GM23338 (cell line): Measurements from ENCODE around the gene FOXP1. TPM values are rescaled to one million over a fixed set of nuclear protein-coding genes. Genes with fewer than 3 reads are reported as not detected.

Experiments
- ATAC-seq: fragments of 200-7000 bp; cut with Tn5 transposase; 3 replicates; pipeline ENCODE4 v1.9.1; 2020
- DNase-seq: peaks from one replicate; pipeline ENCODE4 v3.0.0-alpha.2; 2015; ENCODE audit warnings: low spot score
- H2AFZ ChIP-seq: fragments of 200-600 bp; sonication (generic); 2 replicates; pipeline ENCODE4 v1.8.0; 2016; ENCODE audit warnings: antibody characterized with exemption, mild to moderate bottlenecking, moderate library complexity
- H3F3A ChIP-seq: fragments of 200-600 bp; sonication (generic); replicated peaks from 2 replicates; pipeline ENCODE4 v1.8.0; 2017; ENCODE audit warnings: antibody characterized with exemption, mixed run types, low read depth
- H3K27ac ChIP-seq: fragments of 200-600 bp; sonication (generic); 2 replicates; pipeline ENCODE4 v1.6.1; 2016; ENCODE audit warnings: low read depth
- H3K27me3 ChIP-seq: fragments of 200-600 bp; sonication (generic); 2 replicates; pipeline ENCODE4 v1.8.0; 2016; ENCODE audit warnings: mild to moderate bottlenecking, mixed run types, moderate library complexity; ENCODE audit not compliant: insufficient read depth
- H3K36me3 ChIP-seq: fragments of 200-600 bp; sonication (generic); 2 replicates; pipeline ENCODE4 v1.8.0; 2016; ENCODE audit warnings: mild to moderate bottlenecking; ENCODE audit not compliant: insufficient read depth
- H3K4me1 ChIP-seq: fragments of 200-600 bp; sonication (generic); 2 replicates; pipeline ENCODE4 v1.8.0; 2016; ENCODE audit warnings: mild to moderate bottlenecking, moderate library complexity; ENCODE audit not compliant: insufficient read depth
- H3K4me2 ChIP-seq: fragments of 200-600 bp; sonication (generic); 2 replicates; pipeline ENCODE4 v1.7.1; 2017; ENCODE audit warnings: mixed run types
- H3K4me3 ChIP-seq: fragments of 200-600 bp; sonication (generic); 2 replicates; pipeline ENCODE4 v1.6.1; 2016; ENCODE audit warnings: mixed run types
- H3K79me2 ChIP-seq: fragments of 200-600 bp; sonication (generic); replicated peaks from 2 replicates; pipeline ENCODE4 v1.8.0; 2017; ENCODE audit warnings: mild to moderate bottlenecking; ENCODE audit not compliant: insufficient read depth
- H3K9me2 ChIP-seq: fragments of 200-600 bp; sonication (generic); 2 replicates; pipeline ENCODE4 v1.8.0; 2017; ENCODE audit not compliant: insufficient read depth
- H4K20me1 ChIP-seq: fragments of 200-600 bp; sonication (generic); replicated peaks from 2 replicates; pipeline ENCODE4 v1.8.0; 2017; ENCODE audit warnings: mild to moderate bottlenecking; ENCODE audit not compliant: insufficient read depth
- H3K27ac Mint-ChIP-seq: 2 replicates; pipeline ENCODE4 v1.8.0; 2020; ENCODE audit warnings: inconsistent platforms, mild to moderate bottlenecking, moderate library complexity, mixed read lengths
- H3K27me3 Mint-ChIP-seq: 3 replicates; pipeline ENCODE4 v1.8.0; 2022; ENCODE audit warnings: low read depth, mild to moderate bottlenecking, moderate library complexity, mixed read lengths, inconsistent platforms; ENCODE audit not compliant: insufficient read depth, poor library complexity
- H3K36me3 Mint-ChIP-seq: 3 replicates; pipeline ENCODE4 v1.8.0; 2021; ENCODE audit warnings: low read depth, mild to moderate bottlenecking, inconsistent platforms, moderate library complexity, mixed read lengths
- H3K4me1 Mint-ChIP-seq: 3 replicates; pipeline ENCODE4 v1.8.0; 2020; ENCODE audit warnings: mild to moderate bottlenecking, inconsistent platforms, mixed read lengths
- H3K4me3 Mint-ChIP-seq: 3 replicates; pipeline ENCODE4 v1.8.0; 2021; ENCODE audit warnings: moderate library complexity, mild to moderate bottlenecking, inconsistent platforms, mixed read lengths
- H3K9me3 Mint-ChIP-seq: 3 replicates; pipeline ENCODE4 v1.8.0; 2020; ENCODE audit warnings: moderate library complexity, mild to moderate bottlenecking, inconsistent platforms, mixed read lengths
- CREB1 ChIP-seq: fragments of 250-450 bp; sonication (Bioruptor Pico); IDR thresholded peaks from 2 replicates; pipeline ENCODE4 v1.5.0; 2020; ENCODE audit warnings: low read depth, mild to moderate bottlenecking, moderate library complexity
- ETS1 ChIP-seq: IDR thresholded peaks from 2 replicates; pipeline ENCODE4 v1.6.1; 2016; ENCODE audit warnings: antibody characterized with exemption
- EZH2phosphoT487 ChIP-seq: fragments of 200-600 bp; sonication (generic); IDR thresholded peaks from one replicate; pipeline ENCODE4 v1.8.1; 2018; ENCODE audit warnings: antibody characterized with exemption; ENCODE audit not compliant: unreplicated experiment
- JUNB ChIP-seq: IDR thresholded peaks from one replicate; pipeline ENCODE4 v1.6.1; 2016; ENCODE audit warnings: antibody characterized with exemption; ENCODE audit not compliant: unreplicated experiment
- REST ChIP-seq: IDR thresholded peaks from one replicate; pipeline ENCODE4 v1.6.1; 2018; ENCODE audit warnings: antibody characterized with exemption; ENCODE audit not compliant: unreplicated experiment
- STAT1 ChIP-seq: IDR thresholded peaks from one replicate; pipeline ENCODE4 v1.6.1; 2016; ENCODE audit warnings: antibody characterized with exemption; ENCODE audit not compliant: unreplicated experiment
- ZNF114 ChIP-seq: fragments of 250-450 bp; sonication (Bioruptor Pico); IDR thresholded peaks from 2 replicates; pipeline ENCODE4 v1.5.0; 2020; ENCODE audit warnings: mild to moderate bottlenecking, moderate library complexity
- ZNF331 ChIP-seq: fragments of 250-450 bp; sonication (Bioruptor Pico); IDR thresholded peaks from 2 replicates; pipeline ENCODE4 v1.5.0; 2020; ENCODE audit warnings: low read depth, mild to moderate bottlenecking, moderate library complexity
- polyA plus RNA-seq: library from polyadenylated mRNA; unstranded; fragments of >200 nt; fragmentation: Nextera tagmentation; extraction: Ambion mirVana; gene quantifications from 2 replicates; pipeline ENCODE4 v1.2.1, GENCODE V29; 2016
- total RNA-seq: library from RNA; depleted of rRNA; stranded (reverse); fragments of >200 nt; shearing (Covaris generic); gene quantifications from 2 replicates; pipeline ENCODE4 v1.2.3, GENCODE V29; 2014
- TF ChIP-seq, protein P1 (sequence below): fragments of 250-450 bp; sonication (Bioruptor Pico); IDR thresholded peaks from 2 replicates; pipeline ENCODE4 v1.5.0; 2020; ENCODE audit warnings: mild to moderate bottlenecking, moderate library complexity

Gene FOXP1
- total and polyA plus RNA-seq, 2 experiments from 2014 or later, result 32.9 to 35.5 TPM

- H3K27me3 ChIP-seq, result no peaks in the 10 kb centered on the region
- no peaks in the 10 kb centered on the region for H3K36me3 Mint-ChIP-seq
- no peaks in the 10 kb centered on the region for H4K20me1 ChIP-seq
- no peak overlapping the region for H2AFZ ChIP-seq
- H3K4me1 ChIP-seq, result peaks cover 37% of the 10 kb centered on the region
- peaks cover 57% of the 10 kb centered on the region for H3K4me1 Mint-ChIP-seq
- 0 out of 2 replicates have a peak, but pooled peaks cover 8% of the 10 kb centered on the region for H3K79me2 ChIP-seq
- H3K9me3 Mint-ChIP-seq, result no peaks in the 10 kb centered on the region
- H3K9me2 ChIP-seq, result no peaks in the 10 kb centered on the region
- peaks cover 12% of the 10 kb centered on the region for H3K27me3 Mint-ChIP-seq
- no peaks in the 10 kb centered on the region for H3F3A ChIP-seq
- no peak overlapping the region for H3K4me3 Mint-ChIP-seq
- H3K27ac Mint-ChIP-seq, result no peak overlapping the region
- peak overlapping the region; percentile 29; the same call in 1 of the 2 replicates for H3K27ac ChIP-seq
- no peaks in the 10 kb centered on the region for H3K36me3 ChIP-seq
- H3K4me2 ChIP-seq, result no peak overlapping the region
- TF ChIP-seq ZNF331 (CRISPR knock-in tag), result no peak
- no peak for TF ChIP-seq EZH2phosphoT487
- no peak for TF ChIP-seq CREB1 (CRISPR knock-in tag)
- no peak for TF ChIP-seq ETS1
- no peak for TF ChIP-seq REST
- TF ChIP-seq ZNF114 (CRISPR knock-in tag), result no peak
- TF ChIP-seq JUNB, result no peak
- TF ChIP-seq, protein P1, sequence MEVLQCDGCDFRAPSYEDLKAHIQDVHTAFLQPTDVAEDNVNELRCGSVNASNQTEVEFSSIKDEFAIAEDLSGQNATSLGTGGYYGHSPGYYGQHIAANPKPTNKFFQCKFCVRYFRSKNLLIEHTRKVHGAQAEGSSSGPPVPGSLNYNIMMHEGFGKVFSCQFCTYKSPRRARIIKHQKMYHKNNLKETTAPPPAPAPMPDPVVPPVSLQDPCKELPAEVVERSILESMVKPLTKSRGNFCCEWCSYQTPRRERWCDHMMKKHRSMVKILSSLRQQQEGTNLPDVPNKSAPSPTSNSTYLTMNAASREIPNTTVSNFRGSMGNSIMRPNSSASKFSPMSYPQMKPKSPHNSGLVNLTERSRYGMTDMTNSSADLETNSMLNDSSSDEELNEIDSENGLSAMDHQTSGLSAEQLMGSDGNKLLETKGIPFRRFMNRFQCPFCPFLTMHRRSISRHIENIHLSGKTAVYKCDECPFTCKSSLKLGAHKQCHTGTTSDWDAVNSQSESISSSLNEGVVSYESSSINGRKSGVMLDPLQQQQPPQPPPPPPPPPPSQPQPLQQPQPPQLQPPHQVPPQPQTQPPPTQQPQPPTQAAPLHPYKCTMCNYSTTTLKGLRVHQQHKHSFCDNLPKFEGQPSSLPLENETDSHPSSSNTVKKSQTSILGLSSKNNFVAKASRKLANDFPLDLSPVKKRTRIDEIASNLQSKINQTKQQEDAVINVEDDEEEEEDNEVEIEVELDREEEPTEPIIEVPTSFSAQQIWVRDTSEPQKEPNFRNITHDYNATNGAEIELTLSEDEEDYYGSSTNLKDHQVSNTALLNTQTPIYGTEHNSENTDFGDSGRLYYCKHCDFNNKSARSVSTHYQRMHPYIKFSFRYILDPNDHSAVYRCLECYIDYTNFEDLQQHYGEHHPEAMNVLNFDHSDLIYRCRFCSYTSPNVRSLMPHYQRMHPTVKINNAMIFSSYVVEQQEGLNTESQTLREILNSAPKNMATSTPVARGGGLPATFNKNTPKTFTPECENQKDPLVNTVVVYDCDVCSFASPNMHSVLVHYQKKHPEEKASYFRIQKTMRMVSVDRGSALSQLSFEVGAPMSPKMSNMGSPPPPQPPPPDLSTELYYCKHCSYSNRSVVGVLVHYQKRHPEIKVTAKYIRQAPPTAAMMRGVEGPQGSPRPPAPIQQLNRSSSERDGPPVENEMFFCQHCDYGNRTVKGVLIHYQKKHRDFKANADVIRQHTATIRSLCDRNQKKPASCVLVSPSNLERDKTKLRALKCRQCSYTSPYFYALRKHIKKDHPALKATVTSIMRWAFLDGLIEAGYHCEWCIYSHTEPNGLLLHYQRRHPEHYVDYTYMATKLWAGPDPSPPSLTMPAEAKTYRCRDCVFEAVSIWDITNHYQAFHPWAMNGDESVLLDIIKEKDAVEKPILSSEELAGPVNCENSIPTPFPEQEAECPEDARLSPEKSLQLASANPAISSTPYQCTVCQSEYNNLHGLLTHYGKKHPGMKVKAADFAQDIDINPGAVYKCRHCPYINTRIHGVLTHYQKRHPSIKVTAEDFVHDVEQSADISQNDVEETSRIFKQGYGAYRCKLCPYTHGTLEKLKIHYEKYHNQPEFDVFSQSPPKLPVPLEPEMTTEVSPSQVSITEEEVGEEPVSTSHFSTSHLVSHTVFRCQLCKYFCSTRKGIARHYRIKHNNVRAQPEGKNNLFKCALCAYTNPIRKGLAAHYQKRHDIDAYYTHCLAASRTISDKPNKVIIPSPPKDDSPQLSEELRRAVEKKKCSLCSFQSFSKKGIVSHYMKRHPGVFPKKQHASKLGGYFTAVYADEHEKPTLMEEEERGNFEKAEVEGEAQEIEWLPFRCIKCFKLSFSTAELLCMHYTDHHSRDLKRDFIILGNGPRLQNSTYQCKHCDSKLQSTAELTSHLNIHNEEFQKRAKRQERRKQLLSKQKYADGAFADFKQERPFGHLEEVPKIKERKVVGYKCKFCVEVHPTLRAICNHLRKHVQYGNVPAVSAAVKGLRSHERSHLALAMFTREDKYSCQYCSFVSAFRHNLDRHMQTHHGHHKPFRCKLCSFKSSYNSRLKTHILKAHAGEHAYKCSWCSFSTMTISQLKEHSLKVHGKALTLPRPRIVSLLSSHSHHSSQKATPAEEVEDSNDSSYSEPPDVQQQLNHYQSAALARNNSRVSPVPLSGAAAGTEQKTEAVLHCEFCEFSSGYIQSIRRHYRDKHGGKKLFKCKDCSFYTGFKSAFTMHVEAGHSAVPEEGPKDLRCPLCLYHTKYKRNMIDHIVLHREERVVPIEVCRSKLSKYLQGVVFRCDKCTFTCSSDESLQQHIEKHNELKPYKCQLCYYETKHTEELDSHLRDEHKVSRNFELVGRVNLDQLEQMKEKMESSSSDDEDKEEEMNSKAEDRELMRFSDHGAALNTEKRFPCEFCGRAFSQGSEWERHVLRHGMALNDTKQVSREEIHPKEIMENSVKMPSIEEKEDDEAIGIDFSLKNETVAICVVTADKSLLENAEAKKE (CRISPR knock-in tag), result no peak
- no peak for TF ChIP-seq STAT1
- ATAC-seq, result peak; percentile 54
- no peak overlapping the region for H3K4me3 ChIP-seq
- no peak for DNase-seq
Measured at GRCh38 chr3:71070497-71071463, 512.7 kb downstream of the FOXP1 start.
